Measurements from ENCODE around the gene KIFAP3. TPM values are rescaled to one million over a fixed set of nuclear protein-coding genes. Genes with fewer than 3 reads are reported as not detected.
"Not testable (repeated sequence)": the region's sequence is repeated elsewhere in the genome, so short reads cannot be mapped to it uniquely, and the experiment has no call there.

The KIFAP3 gene
- 10 to 100 TPM in 2 of 3 donors, 1 to 10 TPM in 1; 8.9 to 14.5 (median 10.9) TPM for polyA plus RNA-seq

- H3K27ac ChIP-seq (ENCODE audit: low read depth, low read length): no peak within 1 kb of the TSS
- WGBS, 3 donors: 1% methylated on average over 39 of the region's 39 CpGs
Measured at GRCh38 chr1:170074250-170075157, at the start of gene KIFAP3. TSS of gene KIFAP3 (minus strand) at chr1:170074695. CDS start at chr1:170074467, 228 bp downstream.

GRCh38 chr1:170122366-170122765 lies 47.9 kb upstream of the KIFAP3 start:
- H3K27ac ChIP-seq (ENCODE audit: low read depth, low read length): no peak overlapping the region
- WGBS, 3 donors: 91 to 97% (median 92%) methylated on average over 6 of the region's 6 CpGs

GRCh38 chr1:170114906-170115305 lies 40.4 kb upstream of the KIFAP3 start:
- H3K27ac ChIP-seq (ENCODE audit: low read depth, low read length): no peak overlapping the region
- WGBS, 3 donors: 74 to 81% (median 77%) methylated on average over 2 of the region's 2 CpGs

- 82 to 86% (median 82%) methylated on average over 7 to 8 of the region's 8 CpGs for whole genome bisulfite sequencing, 3 donors
Measured at GRCh38 chr1:170113140-170113539, 38.6 kb upstream of the KIFAP3 start.

GRCh38 chr1:170097449-170097948 lies 23.0 kb upstream of the KIFAP3 start:
- no peak overlapping the region for H3K27ac ChIP-seq (ENCODE audit: low read depth, low read length)
- 11 to 34% (median 28%) methylated on average over 4 of the region's 4 CpGs for WGBS, 3 donors

More at GRCh38 chr1:170113140-170113539, 38.6 kb upstream of the KIFAP3 start:
- H3K27ac ChIP-seq (ENCODE audit: low read depth, low read length): not testable (repeated sequence)

GRCh38 chr1:170096806-170097340 lies 22.4 kb upstream of the KIFAP3 start:
- no peak overlapping the region for H3K27ac ChIP-seq (ENCODE audit: low read depth, low read length)
- WGBS, 3 donors: 50 to 74% (median 66%) methylated on average over 4 of the region's 4 CpGs

GRCh38 chr1:170095976-170096748 lies 21.7 kb upstream of the KIFAP3 start:
- H3K27ac ChIP-seq (ENCODE audit: low read depth, low read length): no peak overlapping the region

GRCh38 chr1:170094697-170095616 lies 20.5 kb upstream of the KIFAP3 start:
- WGBS, 3 donors: 75 to 90% (median 82%) methylated on average over 29 to 31 of the region's 31 CpGs
- not testable (repeated sequence) for H3K27ac ChIP-seq (ENCODE audit: low read depth, low read length)

- WGBS, 3 donors: 73 to 76% (median 75%) methylated on average over 2 of the region's 2 CpGs
- no peak overlapping the region for H3K27ac ChIP-seq (ENCODE audit: low read depth, low read length)
Measured at GRCh38 chr1:170086399-170087032, 12.0 kb upstream of the KIFAP3 start.

- 61 to 74% (median 68%) methylated on average over 2 of the region's 2 CpGs for WGBS, 3 donors
- no peak overlapping the region for H3K27ac ChIP-seq (ENCODE audit: low read depth, low read length)
Measured at GRCh38 chr1:170085091-170085490, 10.6 kb upstream of the KIFAP3 start.

GRCh38 chr1:170078610-170079189 lies 4.2 kb upstream of the KIFAP3 start:
- no peak overlapping the region for H3K27ac ChIP-seq (ENCODE audit: low read depth, low read length)

GRCh38 chr1:170077926-170078325 lies 3.4 kb upstream of the KIFAP3 start:
- WGBS, 3 donors: 87 to 95% (median 88%) methylated on average over 1 of the region's 1 CpG
- no peak overlapping the region for H3K27ac ChIP-seq (ENCODE audit: low read depth, low read length)

- not testable (repeated sequence) for H3K27ac ChIP-seq (ENCODE audit: low read depth, low read length)
- WGBS, 3 donors: 76 to 90% (median 89%) methylated on average over 5 of the region's 5 CpGs
Measured at GRCh38 chr1:170076952-170077351, 2.5 kb upstream of the KIFAP3 start.

GRCh38 chr1:170076199-170076598 lies 1.7 kb upstream of the KIFAP3 start:
- no peak overlapping the region for H3K27ac ChIP-seq (ENCODE audit: low read depth, low read length)

GRCh38 chr1:170075186-170075585 lies 691 bp upstream of the KIFAP3 start:
- WGBS, 3 donors: 65 to 89% (median 88%) methylated on average over 3 of the region's 3 CpGs
- H3K27ac ChIP-seq (ENCODE audit: low read depth, low read length): no peak overlapping the region

- WGBS, 3 donors: 14 to 15% (median 15%) methylated on average over 8 of the region's 8 CpGs
- no peak overlapping the region for H3K27ac ChIP-seq (ENCODE audit: low read depth, low read length)
Measured at GRCh38 chr1:170073893-170074249, 624 bp downstream of the KIFAP3 start.

- no peak overlapping the region for H3K27ac ChIP-seq (ENCODE audit: low read depth, low read length)
- 95 to 96% (median 95%) methylated on average over 1 of the region's 1 CpG for WGBS, 3 donors
Measured at GRCh38 chr1:170071378-170071777, 3.1 kb downstream of the KIFAP3 start.
